DOHH2 (cell line): ENCODE measurements around the gene STARD13.

Source experiments
- CTCF ChIP-seq: fragments of 200-600 bp; sonication (generic); IDR thresholded peaks from one replicate; pipeline ENCODE4 v1.5.1; 2014; ENCODE audit warnings: antibody characterized with exemption, mild to moderate bottlenecking, low read depth, low read length; ENCODE audit not compliant: poor library complexity, severe bottlenecking
- EZH2phosphoT487 ChIP-seq: fragments of 200-600 bp; sonication (generic); IDR thresholded peaks from 2 replicates; pipeline ENCODE4 v1.6.1; 2017; ENCODE audit warnings: borderline replicate concordance, mild to moderate bottlenecking, antibody characterized with exemption, low read length, moderate library complexity, mixed read lengths

DNA sequence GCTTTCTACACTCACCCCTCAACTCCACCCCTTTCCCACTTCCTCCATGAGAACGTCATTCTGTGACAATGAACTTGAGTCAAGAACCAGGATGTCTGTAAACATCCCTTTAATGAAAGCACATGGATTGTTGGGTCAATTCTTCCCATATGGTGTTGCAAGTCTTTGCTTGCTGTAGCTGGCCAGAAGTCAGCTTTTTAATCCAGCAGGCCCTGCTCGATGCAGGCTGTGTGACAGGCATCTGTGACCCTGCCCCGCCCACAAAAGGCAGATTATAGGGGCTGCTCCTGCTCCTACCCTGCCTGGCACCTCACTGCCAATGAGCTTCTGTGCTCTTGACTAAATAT lies 78.0 kb downstream of the STARD13 start:
- TF ChIP-seq EZH2phosphoT487 = no peak
- no peak for TF ChIP-seq CTCF
